Kidney (tissue), 14 donors: ENCODE measurements around the gene BAZ1A. TPM values are rescaled to one million over a fixed set of nuclear protein-coding genes. Genes with fewer than 3 reads are reported as not detected.

Experiments used
- DNase-seq, 5 donors: peaks; one replicate each; pipeline ENCODE4 v3.0.0-alpha.2; 2013 to 2020
- FAIRE-seq: peaks from 2 replicates; lab custom pipeline; 2012; peaks lifted over from hg19 to GRCh38; lab: Jason Lieb, UNC
- H3K27ac ChIP-seq, 2 donors: one replicate each; pipeline ENCODE4 v1.7.0; 2013; ENCODE audit warnings: low read depth in 2 of 2, low read length in 2 of 2, inconsistent platforms in 1 of 2
- H3K27me3 ChIP-seq: one replicate; pipeline ENCODE4 v1.7.1; 2013; ENCODE audit warnings: low read length, inconsistent platforms; ENCODE audit not compliant: control insufficient read depth, insufficient read depth
- H3K36me3 ChIP-seq, 3 donors: one replicate each; pipeline versions ENCODE4 v1.7.0 to v1.7.1; 2013; ENCODE audit warnings: low read length in 3 of 3, control low read depth in 1 of 3, inconsistent platforms in 1 of 3; ENCODE audit not compliant: insufficient read depth in 3 of 3, control insufficient read depth in 2 of 3
- H3K4me1 ChIP-seq, 3 donors: one replicate each; pipeline versions ENCODE4 v1.7.0 to v1.7.1; 2013; ENCODE audit warnings: low read length in 3 of 3, inconsistent platforms in 1 of 3, low read depth in 1 of 3; ENCODE audit not compliant: control insufficient read depth in 2 of 3, insufficient read depth in 2 of 3
- H3K4me3 ChIP-seq, 3 donors: one replicate each; pipeline versions ENCODE4 v1.7.0 to v1.8.1; 2013; ENCODE audit warnings: low read length in 3 of 3, control low read depth in 1 of 3, inconsistent platforms in 1 of 3
- H3K9ac ChIP-seq, 3 donors: one replicate each; pipeline versions ENCODE4 v1.7.0 to v1.7.1; 2013; ENCODE audit warnings: low read length in 3 of 3, control low read depth in 1 of 3, inconsistent platforms in 1 of 3
- H3K9me3 ChIP-seq, 3 donors: one replicate each; pipeline versions ENCODE4 v1.7.0 to v1.7.1; 2013; ENCODE audit warnings: low read length in 3 of 3, control low read depth in 1 of 3, inconsistent platforms in 1 of 3; ENCODE audit not compliant: control insufficient read depth in 2 of 3, insufficient read depth in 1 of 3
- intact Hi-C: fragments of 100-400 bp; cut with DNase I; formaldehyde crosslinking; loops from one replicate; pipeline ENCODE4 v1.11.1; 2022
- polyA plus RNA-seq: library from polyadenylated mRNA; stranded (reverse); fragments of 350-450 nt; fragmentation: Illumina TruSeq; extraction: RNeasy Lipid Tissue Mini Kit (QIAGEN cat#74804); gene quantifications from one replicate; pipeline ENCODE4 v1.2.3, GENCODE V29; 2014; ENCODE audit warnings: low read depth, low replicate concordance; ENCODE audit not compliant: insufficient read depth
- total RNA-seq: library from RNA; stranded (reverse); fragmentation: NEBNext Ultra II Directional; extraction: Animal tissue kit (Norgen Biotek cat#: 25700); gene quantifications from one replicate; pipeline ENCODE4 v1.2.1, GENCODE V29; 2021
- TF ChIP-seq, protein P1 (sequence below): IDR thresholded peaks from 3 replicates; pipeline ENCODE4 v1.5.1; 2012; ENCODE audit warnings: mild to moderate bottlenecking, moderate library complexity, borderline replicate concordance; ENCODE audit not compliant: insufficient read depth; ENCODE audit errors: extremely low read depth
- donor health status: control.
- donor health status: control.
- donor health status: control.
- donor health status: control.
- donor health status: control.
- donor health status: DM: yes; HTN: yes; CAD: no.
- donor health status: Normal renal cell carcinoma (clear cell type).

BAZ1A gene
- total and polyA plus RNA-seq, 2 donors from 2014 or later = 3.1 to 20.8 TPM

GRCh38 chr14:34794941-34795340, 80.2 kb downstream of the BAZ1A start:
- no peak for FAIRE-seq
- no peaks in the 10 kb centered on the region for H3K4me1 ChIP-seq
- intact Hi-C loops = no loop called here
- TF ChIP-seq, protein P1, sequence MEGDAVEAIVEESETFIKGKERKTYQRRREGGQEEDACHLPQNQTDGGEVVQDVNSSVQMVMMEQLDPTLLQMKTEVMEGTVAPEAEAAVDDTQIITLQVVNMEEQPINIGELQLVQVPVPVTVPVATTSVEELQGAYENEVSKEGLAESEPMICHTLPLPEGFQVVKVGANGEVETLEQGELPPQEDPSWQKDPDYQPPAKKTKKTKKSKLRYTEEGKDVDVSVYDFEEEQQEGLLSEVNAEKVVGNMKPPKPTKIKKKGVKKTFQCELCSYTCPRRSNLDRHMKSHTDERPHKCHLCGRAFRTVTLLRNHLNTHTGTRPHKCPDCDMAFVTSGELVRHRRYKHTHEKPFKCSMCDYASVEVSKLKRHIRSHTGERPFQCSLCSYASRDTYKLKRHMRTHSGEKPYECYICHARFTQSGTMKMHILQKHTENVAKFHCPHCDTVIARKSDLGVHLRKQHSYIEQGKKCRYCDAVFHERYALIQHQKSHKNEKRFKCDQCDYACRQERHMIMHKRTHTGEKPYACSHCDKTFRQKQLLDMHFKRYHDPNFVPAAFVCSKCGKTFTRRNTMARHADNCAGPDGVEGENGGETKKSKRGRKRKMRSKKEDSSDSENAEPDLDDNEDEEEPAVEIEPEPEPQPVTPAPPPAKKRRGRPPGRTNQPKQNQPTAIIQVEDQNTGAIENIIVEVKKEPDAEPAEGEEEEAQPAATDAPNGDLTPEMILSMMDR = no peak
- no peak overlapping the region for H3K27ac ChIP-seq
- no peak for DNase-seq
- H3K36me3 ChIP-seq = peaks cover 0 to 3% (median 0%) of the 10 kb centered on the region in 3 donors
- no peak overlapping the region for H3K9ac ChIP-seq
- no peaks in the 10 kb centered on the region for H3K27me3 ChIP-seq
- H3K4me3 ChIP-seq = no peak overlapping the region
- no peaks in the 10 kb centered on the region for H3K9me3 ChIP-seq

DNA sequence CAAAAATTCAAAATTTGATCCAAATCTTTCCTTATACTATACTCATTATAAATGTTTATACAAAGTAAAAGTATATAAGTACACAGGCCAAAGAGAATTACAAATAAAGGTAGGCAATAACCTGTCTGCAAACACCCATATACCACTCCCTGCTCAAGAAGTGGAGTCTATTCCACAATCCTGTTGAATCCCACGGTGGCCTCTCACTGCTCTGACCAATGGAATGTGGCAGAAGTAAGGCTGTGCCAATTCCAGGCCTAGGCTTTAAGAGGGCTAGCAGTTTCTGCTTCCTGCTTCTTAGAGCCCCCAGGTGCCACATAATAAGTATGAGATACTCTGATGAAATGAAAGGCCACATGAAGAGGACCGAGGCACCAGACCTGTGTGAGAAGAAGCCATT, 80.9 kb downstream of the BAZ1A start:
- Histone ChIP-seq H3K4me1 (no peaks in the 10 kb centered on the region), H3K4me3 (no peak overlapping the region), H3K27me3 (no peaks in the 10 kb centered on the region), H3K36me3 (peaks cover 0 to 3% (median 0%) of the 10 kb centered on the region in 3 donors), H3K9me3 (no peaks in the 10 kb centered on the region), H3K27ac (no peak overlapping the region), H3K9ac (no peak overlapping the region)
- DNase-seq (no peak), FAIRE-seq (no peak)
- intact Hi-C loops = no loop called here
- TF ChIP-seq, protein P1 = no peak

GRCh38 chr14:34792598-34792997, 82.6 kb downstream of the BAZ1A start:
- Histone ChIP-seq H3K9ac (no peak overlapping the region), H3K9me3 (no peaks in the 10 kb centered on the region), H3K36me3 (peaks cover 0 to 3% (median 0%) of the 10 kb centered on the region in 3 donors), H3K4me3 (no peak overlapping the region), H3K27me3 (no peaks in the 10 kb centered on the region), H3K4me1 (no peaks in the 10 kb centered on the region), H3K27ac (no peak overlapping the region)
- FAIRE-seq (no peak), DNase-seq (no peak)
- TF ChIP-seq, protein P1 = no peak
- intact Hi-C loops = no loop called here

- no peaks in the 10 kb centered on the region for H3K4me1 ChIP-seq
- DNase-seq = no peak
- no peak overlapping the region for H3K27ac ChIP-seq
- peaks cover 4 to 9% (median 5%) of the 10 kb centered on the region in 3 donors for H3K36me3 ChIP-seq
- no peak overlapping the region for H3K9ac ChIP-seq
- FAIRE-seq = no peak
- intact Hi-C loops = no loop called here
- H3K27me3 ChIP-seq = no peaks in the 10 kb centered on the region
- H3K4me3 ChIP-seq = no peak overlapping the region
- H3K9me3 ChIP-seq = no peaks in the 10 kb centered on the region
- TF ChIP-seq, protein P1 = no peak
Measured at GRCh38 chr14:34785223-34786006, 89.7 kb downstream of the BAZ1A start.
